CD1c-positive myeloid dendritic cell (primary cell): ENCODE data around the gene MYO10.

ENCODE experiments used
- DNase-seq: peaks from one replicate; pipeline ENCODE4 v3.0.0-alpha.2; 2016; ENCODE audit errors: extremely low spot score

MYO10 gene

DNA sequence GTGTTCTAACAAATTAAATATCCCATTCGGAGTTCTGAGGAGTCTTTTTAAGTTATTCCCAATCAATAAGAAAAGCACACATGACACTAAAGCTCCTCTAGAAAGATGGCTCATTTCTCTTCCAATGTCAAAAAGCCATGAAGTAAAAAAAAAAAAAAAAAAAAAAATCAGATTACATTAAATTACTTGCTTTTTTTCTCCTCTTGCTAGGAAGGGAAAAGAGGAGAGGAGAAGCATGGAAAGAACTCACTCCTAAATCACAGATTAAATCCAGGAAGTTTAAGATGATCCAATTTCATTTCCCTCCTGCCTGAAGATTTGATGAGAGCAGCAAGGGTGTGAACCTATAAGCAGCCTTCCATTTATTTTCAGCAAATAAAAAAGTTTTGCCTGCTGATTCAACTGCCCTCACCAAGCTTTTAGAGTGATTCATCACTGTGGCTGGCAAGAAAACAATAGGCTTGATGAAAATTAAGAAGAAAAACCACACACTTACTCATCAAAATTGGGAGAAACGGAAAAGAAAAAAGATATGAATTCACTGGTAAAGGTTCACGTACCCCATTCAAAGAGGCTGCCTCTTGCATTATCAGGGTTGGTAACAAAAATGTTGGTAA is 19.7 kb downstream of the MYO10 start:
- DNase-seq: no peak

DNA sequence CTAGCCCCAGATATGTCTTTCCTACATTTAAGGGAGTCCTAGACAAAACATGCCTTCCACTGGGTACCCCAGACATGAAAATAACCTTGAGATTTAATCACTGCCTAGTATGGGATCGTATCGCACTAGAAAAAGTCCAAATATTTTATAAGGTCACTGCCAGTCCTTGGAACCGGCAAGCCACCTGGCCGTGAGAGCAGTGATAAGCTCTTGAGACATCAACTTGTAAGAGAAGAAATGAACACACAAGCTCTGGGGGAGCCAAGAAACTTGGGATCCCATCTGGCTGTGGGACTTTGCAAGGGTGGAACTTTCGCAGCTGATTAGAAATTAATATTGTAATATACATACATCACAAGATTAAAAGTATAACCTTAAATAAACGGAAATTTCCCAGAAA is 21.5 kb downstream of the MYO10 start:
- no peak for DNase-seq

DNA sequence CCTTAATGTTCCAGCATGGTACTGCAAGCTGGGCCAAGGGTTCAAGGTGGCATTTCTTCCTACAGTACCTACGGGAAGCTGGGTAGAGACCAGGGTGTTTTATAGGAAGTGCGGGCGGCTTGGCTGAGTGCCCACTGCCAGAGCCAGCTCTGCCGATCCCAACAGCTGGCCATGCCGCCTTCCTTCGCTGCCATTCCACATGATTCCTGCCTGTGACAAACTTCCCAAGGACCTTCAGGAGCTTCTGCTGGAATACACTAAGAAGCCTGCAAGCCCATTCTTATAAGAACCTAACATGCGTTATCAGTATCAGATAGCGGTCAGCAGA is 22.0 kb downstream of the MYO10 start:
- no peak for DNase-seq

DNA sequence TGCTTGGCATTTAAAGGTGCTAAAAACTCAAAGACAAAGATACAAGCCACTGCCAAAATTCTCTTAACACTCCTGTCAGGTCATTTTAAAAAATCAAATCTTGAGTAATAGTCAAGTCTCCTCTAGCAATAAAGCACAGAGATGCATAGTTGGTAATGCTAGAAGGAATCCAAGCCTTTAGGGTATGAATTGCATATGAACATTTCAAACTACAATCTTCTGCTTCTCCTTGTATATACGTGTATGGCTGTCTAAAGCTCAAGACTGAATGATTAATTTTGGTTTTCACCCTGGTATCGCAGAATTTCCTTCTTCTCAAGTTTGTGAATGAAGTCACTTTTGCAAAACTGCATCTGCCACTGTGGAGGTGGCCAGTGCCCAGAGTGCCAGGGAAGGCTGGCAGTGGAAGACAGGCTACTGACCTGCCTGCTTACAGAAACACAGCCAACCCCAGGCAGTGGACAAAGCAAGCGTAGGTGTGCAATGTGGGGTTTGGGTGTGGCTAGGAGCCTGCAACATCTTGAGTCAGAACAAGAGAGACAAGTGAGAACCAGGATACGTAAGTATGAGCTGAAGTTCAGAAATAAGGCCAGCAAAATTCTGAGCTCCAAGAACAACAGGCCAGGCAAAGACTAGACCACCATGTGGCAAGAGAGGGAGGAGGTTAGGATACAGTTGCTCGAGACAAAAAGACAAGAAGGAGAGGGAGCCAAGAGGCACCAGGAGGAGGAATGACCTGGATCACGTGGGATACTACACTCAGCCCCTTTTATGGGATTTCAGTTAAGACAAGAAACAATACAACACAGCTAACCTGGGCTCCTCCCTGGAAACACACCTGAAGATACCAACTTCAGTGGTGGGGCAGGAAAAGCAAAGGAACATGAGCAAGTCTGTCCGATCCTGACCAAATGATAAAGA is 22.6 kb downstream of the MYO10 start:
- DNase-seq: no peak

DNA sequence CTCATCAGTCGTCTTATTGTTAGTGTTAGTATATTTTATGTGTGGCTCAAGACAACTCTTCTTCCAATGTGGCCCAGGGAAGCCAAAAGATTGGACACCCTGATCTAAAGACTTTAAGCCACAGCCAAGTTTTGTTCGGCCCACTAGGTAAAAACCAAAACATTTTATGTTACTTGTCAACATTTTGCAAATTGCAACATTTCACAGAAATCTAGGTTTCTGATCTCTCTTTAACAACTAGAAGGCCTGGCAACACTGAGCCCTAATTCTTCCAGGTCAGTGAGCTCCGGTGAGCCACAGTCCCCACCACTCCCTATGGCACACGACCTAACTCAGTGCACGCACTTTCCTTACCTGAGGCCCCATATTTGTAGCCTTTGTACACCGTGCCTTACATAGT is 24.0 kb downstream of the MYO10 start:
- no peak for DNase-seq

DNA sequence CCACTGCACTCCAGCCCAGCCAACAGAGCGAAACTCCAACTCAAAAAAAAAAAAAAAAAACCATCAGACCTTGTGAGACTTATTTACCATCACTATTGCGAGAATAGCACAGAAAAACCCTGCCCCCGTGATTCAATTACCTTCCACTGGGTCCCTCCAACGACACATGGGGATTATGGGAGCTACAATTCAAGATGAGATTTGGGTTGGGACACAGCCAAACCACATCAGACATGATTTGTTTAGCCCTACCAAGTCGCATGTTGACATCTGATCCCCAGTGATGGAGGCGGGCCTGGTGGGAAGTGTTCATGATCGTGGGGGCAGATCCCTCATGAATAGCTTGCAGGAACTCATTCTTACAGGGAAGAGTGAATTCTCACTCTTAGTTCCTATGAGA is 26.6 kb downstream of the MYO10 start:
- DNase-seq: no peak

DNA sequence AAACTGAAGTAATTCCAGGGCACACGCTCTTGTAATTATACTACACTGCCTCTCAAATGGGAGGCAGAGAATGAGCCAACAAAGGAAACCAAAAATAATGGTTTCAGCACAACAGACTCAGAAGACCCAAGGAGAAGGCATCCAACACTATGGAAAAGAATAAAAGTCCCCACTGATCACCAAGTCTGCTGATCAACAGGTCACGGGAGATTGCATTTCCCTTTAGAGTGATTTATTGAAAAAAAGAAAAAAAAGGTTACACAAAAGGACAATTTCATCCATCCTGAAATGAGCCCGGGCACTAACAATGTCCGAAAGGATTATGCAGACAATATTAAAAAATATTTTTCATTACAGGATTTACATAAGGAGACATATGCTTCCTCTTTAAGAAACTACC is 28.8 kb downstream of the MYO10 start:
- no peak for DNase-seq

DNA sequence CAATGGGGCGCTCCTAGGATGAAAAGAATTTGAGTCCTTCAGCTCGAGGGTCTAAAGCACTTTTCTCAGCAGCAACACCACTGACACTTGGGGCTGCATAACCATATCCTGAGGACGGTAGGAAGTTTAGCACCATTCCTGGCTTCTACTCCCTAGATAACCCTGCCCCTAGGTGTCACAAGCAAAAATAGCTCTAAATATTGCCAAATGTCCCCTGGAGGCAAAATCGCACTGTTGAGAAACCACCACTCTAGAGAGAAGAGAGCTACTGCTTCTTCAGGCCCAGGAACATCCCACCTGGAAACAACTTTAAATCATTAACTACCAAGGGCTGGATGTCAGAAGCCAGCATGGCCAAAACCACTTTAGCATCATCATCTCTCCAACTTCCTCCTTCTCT is 29.8 kb downstream of the MYO10 start:
- DNase-seq: no peak

DNA sequence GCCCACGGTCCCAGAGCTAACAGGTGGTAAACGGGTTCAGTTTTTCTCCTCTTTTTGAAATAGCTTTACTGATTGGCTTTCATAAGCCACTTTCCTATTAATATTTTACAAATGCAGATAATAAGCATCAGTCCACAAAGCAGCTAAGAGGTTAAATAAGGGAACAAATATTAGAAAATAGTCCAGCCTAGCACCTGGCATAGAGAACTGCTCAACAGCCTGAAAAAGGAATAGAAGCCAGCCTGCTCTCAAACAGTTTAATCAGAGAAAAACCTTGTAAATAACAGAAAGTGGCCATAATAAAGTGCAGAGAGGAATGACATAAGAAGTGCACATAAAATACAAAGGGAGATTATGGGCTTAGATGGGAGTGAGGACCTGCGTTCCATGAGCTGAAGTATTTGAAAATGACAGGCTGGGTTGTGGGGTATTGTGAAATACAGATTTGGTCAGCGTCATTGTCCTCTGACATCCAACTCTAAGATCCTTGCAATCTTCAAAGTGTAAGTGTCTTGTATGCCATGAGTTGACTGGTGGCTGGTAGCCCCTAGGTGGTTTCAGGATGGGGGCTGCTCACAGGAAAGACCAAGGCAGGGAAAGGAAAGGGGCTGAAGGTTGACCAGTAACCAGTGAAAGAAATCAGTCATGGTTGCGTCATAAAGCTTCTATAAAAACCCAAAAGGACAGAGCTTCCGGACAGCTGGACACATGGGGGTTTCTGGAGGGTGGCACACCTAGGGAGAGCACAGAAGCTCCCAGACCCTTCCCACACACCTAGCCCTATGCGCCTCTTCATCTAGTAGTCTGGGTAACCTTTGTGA is 32.4 kb downstream of the MYO10 start:
- DNase-seq: no peak

DNA sequence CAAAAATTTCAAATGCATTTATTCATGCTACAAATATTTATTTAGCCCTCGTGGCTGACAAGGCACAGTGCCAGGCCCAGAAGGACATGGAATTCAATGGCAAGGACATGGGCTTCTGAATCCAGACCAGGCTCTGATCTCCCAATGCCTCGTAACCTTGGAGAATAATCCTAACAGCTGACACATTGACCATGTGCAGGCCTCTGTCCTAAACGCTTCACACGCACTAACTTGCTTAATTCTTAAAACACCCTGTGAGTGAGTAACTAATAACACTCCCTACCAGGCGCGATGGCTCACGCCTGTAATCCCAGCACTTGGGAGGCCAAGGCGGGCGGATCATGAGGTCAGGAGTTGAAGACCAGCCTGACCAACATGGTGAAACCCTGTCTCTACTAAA is 33.2 kb downstream of the MYO10 start:
- no peak for DNase-seq

DNA sequence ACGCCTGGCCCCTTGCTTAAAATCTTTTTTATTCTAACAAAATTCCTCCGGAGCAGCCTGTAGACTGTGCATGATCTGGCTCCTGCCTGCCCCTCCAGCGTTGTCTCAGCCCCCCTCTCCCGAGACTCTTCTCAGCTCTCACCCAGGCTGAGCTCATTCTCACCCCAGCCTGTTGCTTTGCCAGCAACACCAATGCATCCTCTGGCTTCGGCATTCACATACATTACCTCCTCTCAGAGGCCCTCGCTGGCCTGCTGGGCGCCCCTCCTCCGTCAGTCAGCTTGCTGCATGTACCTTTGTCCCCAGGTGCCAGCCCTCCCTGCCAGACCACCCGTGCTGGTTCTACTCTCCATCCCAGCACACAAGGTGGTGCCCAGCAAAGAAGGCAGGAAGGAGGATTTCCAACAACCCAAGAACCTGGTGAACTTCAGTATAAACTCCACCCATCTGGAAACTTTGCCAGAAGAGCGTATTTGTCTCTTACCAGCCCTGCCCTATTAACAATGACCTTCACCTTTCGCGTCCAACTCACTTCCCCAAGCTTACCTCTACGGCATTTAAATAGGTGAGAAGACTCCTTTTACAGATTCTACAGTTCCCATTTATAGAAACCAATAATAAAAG is 35.0 kb downstream of the MYO10 start:
- no peak for DNase-seq

DNA sequence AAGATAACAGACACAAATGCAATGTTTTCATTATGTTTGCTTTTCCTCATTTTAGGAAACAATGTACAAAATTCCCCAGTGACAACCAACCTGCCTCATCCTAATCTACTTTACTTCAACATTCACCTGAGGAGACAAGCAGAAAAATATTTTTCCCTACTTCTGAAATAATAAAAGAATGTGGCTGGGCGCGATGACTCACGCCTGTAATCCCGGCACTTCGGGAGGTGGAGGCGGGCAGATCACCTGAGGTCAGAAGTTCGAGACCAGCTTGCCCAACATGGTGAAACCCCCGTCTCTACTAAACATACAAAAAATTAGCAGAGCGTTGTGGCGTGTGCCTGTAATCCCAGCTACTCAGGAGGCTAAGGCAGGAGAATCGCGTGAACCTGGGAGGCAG is 36.9 kb downstream of the MYO10 start:
- no peak for DNase-seq

DNA sequence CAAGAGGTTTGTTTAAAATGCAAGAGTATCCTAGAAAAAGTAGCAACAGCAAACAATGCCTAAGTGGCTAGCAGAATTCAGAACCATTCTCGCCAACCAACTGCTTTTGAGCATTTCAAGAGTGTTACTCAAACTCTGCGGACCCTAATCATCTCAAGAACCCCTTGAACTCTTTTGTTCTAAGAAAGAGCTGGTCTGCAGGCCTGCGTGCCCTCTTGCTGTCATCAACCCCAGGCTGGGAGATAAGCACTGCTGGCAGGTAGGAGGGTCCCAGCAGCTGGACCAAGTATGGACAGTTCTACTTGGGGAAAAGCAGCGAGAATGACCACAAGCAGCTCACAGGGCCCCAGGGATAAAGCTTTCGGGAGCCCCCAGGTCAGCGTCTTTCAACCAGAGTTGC is 38.3 kb downstream of the MYO10 start:
- DNase-seq: no peak

DNA sequence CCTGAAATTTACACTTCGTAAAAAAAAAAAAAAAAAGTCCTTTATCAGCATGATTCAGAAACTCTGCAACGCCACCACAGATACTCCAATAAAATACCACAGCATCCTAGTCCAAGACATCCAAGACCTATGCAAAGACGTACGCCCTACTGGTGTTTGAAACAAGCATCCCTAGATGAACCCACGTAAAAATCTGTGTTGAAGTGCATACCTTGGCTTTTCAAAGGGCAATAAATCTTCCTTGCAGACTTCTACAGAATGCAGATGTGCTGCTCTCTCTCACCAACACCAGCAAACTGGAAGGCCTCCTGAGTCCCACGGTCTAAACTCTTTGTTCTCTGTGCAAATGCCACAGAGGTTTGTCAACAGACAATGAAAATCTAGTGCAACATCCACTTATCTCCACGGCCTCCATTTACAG is 38.8 kb downstream of the MYO10 start:
- no peak for DNase-seq

DNA sequence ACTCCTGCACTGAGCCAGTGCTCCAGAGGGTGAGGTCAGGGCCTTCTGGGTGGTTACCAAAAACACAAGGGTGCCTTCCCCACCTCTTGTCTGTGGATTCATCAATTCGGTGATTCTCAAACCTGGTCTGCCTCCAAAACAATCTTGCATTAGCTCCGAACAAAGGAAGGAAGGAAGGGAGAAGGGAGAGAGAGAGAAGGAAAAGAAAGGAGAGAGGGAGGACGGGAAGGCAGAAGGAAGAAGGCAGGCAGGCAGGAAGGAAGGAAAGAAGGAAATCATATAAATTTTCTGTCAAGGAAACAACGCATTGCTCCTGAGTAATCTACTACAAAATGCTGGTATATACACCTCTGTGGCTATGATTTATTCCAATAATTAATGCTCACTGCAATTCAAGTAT is 39.3 kb downstream of the MYO10 start:
- no peak for DNase-seq

DNA sequence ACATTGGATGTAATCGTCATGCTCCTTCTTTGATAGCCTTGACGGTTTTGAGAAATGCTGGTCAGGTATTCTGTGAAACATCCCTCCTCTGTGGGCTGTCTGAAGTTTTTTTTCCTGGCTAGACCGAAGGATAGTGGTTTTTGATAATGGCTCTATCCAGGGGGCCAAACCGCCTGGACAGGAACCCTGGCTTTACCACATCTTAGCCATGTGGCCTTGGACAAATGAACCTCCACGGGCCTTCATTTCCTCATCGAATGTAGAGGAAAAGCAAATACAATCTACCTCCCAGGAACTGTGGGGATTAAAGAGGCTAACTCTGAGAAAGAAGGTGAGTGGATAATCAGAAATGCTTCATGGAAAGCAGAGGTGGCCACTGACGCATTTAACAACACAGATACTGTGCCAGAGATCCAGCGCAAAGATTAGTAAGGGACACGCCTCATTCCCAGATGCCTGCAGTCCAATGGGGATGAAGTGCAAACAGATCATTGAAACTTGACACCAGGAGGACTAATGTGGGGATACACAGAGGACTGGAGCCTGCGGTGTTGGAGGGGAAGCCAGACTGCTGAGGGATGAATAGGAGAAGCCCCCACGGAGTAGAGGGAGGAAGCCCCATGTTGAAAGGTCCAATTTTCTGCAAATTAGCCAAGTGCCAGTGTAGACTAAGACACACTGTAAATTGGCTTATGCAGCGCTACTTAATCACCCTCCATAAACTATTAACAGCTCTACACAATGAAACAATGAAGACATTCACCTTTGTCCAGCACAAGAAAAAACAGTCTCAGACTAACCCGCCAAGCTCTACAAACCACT is 41.6 kb downstream of the MYO10 start:
- no peak for DNase-seq

DNA sequence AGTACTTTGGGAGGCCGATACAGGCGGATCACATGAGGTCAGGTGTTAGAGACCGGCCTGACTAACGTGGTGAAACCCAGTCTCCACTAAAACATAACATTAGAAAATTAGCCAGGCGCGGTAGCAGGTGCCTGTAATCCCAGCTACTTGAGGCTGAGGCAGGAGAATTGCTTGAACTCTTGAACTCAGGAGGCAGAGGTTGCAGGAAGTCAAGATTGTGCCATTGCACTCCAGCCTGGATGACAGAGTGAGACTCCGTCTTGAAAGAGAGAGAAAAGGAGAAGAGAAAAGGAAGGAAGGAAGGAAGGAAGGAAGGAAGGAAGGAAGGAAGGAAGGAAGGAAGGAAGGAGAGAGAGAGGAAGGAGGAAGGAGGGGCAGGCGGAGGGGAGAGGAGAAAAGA is 45.1 kb downstream of the MYO10 start:
- DNase-seq: no peak

DNA sequence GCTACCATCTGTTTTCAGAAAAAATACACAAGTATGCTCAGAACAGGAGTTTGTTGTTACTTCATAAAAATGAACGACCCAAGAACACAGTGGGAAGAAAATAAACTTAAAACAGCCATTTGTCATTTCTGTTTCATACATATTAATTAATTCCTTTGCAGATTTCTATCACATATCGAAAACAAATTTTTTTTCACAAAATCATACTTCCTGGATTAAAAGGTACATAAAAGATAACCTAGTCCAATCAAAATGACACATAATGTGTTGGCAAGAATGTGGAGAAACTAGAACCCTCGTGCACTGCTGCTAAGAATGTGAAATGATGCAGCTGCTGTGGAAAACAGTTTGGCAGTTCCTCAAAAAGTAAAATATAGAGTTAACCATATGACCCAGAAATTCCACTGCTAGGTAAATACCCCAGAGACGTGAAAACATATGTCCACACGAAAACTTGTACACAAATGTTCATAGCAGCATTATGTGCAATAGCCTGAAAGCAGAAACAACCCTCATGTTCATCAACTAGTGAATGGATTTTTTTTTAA is 46.0 kb downstream of the MYO10 start:
- DNase-seq: no peak

DNA sequence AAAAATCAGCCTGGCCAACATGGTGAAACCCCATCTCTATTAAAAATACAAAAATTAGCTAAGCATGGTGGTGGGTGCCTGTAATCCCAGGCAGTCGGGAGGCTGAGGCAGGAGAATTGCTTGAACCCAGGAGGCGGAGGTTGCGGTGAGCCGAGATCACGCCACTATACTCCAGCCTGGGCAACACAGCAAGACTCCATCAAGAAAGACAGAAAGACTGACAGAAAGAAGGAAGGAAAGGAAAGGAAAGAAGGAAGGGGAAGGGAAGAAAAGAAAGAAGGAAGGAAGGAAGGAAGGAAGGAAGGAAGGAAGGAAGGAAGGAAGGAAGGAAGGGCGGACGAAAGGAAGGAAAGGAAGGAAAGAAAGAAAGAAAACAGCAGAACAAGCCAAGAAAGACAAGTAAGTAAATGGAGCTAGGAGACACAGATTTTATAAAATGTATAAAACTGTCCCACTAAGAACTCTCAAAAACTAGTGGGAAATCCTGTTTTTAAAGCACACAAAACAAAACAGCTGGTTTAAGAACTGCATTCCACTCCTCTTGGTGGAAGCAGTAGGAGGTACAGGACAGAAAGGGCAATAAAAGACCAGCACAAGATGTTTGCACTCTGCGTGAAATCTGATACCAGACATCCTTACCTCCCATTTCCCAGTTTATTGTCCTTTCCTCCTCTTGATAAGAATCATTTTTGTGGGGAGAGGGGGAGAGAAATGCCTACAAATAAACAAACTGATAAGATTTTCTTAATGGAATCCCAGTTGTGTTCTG is 46.7 kb downstream of the MYO10 start:
- DNase-seq: no peak

DNA sequence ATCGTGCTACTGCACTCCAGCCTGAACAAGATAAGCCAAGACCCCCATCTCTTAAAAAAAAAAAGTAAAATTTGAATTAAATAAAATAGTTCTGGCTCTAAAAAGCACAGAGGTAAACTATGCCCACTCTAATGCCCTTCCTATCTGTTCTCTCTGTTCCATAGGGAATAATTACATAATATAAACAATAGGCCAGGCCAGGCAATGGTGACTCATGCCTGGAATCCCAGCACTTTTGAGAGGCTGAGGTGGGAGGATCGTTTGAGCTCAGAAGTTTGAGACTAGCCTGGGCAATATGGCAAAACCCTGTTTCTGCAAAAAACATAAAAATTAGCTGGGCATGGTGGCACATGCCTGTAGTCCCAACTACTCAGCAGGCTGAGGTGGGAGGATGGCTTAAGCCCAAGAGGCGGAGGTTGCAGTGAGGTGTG is 47.4 kb downstream of the MYO10 start:
- no peak for DNase-seq
